Liver (tissue), 9 donors: Measurements from ENCODE around the gene FLNA. TPM values are rescaled to one million over a fixed set of nuclear protein-coding genes. Genes with fewer than 3 reads are reported as not detected.

Experiments
- DNase-seq: peaks from one replicate; pipeline ENCODE4 v3.0.0-alpha.2; 2017; ENCODE audit warnings: low spot score
- H3K27ac ChIP-seq, 2 donors: one replicate each; pipeline ENCODE4 v1.7.0; 2013; ENCODE audit warnings: inconsistent platforms in 2 of 2, low read length in 2 of 2, control low read depth in 1 of 2, low read depth in 1 of 2, mild to moderate bottlenecking in 1 of 2
- H3K27me3 ChIP-seq, 4 donors: one replicate each; pipeline versions ENCODE4 v1.6.1 to v1.7.0; 2013; ENCODE audit warnings: low read length in 3 of 4, inconsistent platforms in 1 of 4, mild to moderate bottlenecking in 1 of 4, moderate library complexity in 1 of 4; ENCODE audit not compliant: control insufficient read depth in 4 of 4, insufficient read depth in 4 of 4
- H3K36me3 ChIP-seq, 4 donors: one replicate each; pipeline versions ENCODE4 v1.6.1 to v1.7.0; 2013; ENCODE audit warnings: low read length in 3 of 4, mild to moderate bottlenecking in 3 of 4, low read depth in 1 of 4, moderate library complexity in 1 of 4; ENCODE audit not compliant: control insufficient read depth in 4 of 4, insufficient read depth in 3 of 4
- H3K4me1 ChIP-seq, 4 donors: one replicate each; pipeline versions ENCODE4 v1.6.1 to v1.7.0; 2013; ENCODE audit warnings: low read length in 3 of 4, mild to moderate bottlenecking in 3 of 4, moderate library complexity in 1 of 4; ENCODE audit not compliant: control insufficient read depth in 4 of 4, insufficient read depth in 4 of 4
- H3K4me3 ChIP-seq, 3 donors: one replicate each; pipeline versions ENCODE4 v1.6.1 to v1.7.0; 2013; ENCODE audit warnings: low read length in 3 of 3, control low read depth in 1 of 3, low read depth in 1 of 3, mild to moderate bottlenecking in 1 of 3
- H3K9ac ChIP-seq, 2 donors: one replicate each; pipeline ENCODE4 v1.7.0; 2013; ENCODE audit warnings: low read length in 2 of 2, mild to moderate bottlenecking in 2 of 2, moderate library complexity in 2 of 2, control low read depth in 1 of 2, low read depth in 1 of 2
- H3K9me3 ChIP-seq, 4 donors: one replicate each; pipeline versions ENCODE4 v1.6.1 to v1.7.0; 2013; ENCODE audit warnings: low read length in 3 of 4; ENCODE audit not compliant: control insufficient read depth in 4 of 4
- FOXA1 ChIP-seq: IDR thresholded peaks from 2 replicates; pipeline ENCODE4 v1.6.1; 2016; ENCODE audit warnings: antibody characterized with exemption
- FOXA2 ChIP-seq: IDR thresholded peaks from 2 replicates; pipeline ENCODE4 v1.6.1; 2016; ENCODE audit warnings: antibody characterized with exemption
- GABPA ChIP-seq, 2 donors: IDR thresholded peaks in 1 of 2; conservative IDR thresholded peaks in 1 of 2; 2 replicates each; pipeline ENCODE4 v1.6.1; 2016; ENCODE audit warnings: antibody characterized with exemption in 2 of 2, mild to moderate bottlenecking in 1 of 2, moderate library complexity in 1 of 2
- HNF4A ChIP-seq, 2 donors: conservative IDR thresholded peaks; 2 replicates each; pipeline ENCODE4 v1.6.1; 2016; ENCODE audit warnings: antibody characterized with exemption in 2 of 2, mild to moderate bottlenecking in 2 of 2
- HNF4G ChIP-seq: IDR thresholded peaks from 2 replicates; pipeline ENCODE4 v1.6.1; 2016; ENCODE audit warnings: antibody characterized with exemption
- JUND ChIP-seq, 2 donors: IDR thresholded peaks; 2 replicates each; pipeline ENCODE4 v1.6.1; 2016; ENCODE audit warnings: antibody characterized with exemption in 2 of 2
- NR2F2 ChIP-seq: IDR thresholded peaks from 2 replicates; pipeline ENCODE4 v1.6.1; 2016; ENCODE audit warnings: antibody characterized with exemption
- RAD21 ChIP-seq, 2 donors: IDR thresholded peaks; 2 replicates each; pipeline ENCODE4 v1.6.1; 2016; ENCODE audit warnings: antibody characterized with exemption in 2 of 2, mild to moderate bottlenecking in 2 of 2
- REST ChIP-seq: IDR thresholded peaks from 2 replicates; pipeline ENCODE4 v1.6.1; 2016; ENCODE audit warnings: antibody characterized with exemption, mild to moderate bottlenecking
- SP1 ChIP-seq: IDR thresholded peaks from 2 replicates; pipeline ENCODE4 v1.6.1; 2018; ENCODE audit warnings: antibody characterized with exemption, mild to moderate bottlenecking
- TAF1 ChIP-seq: conservative IDR thresholded peaks from 2 replicates; pipeline ENCODE4 v1.6.1; 2016; ENCODE audit warnings: antibody characterized with exemption, mild to moderate bottlenecking
- YY1 ChIP-seq: IDR thresholded peaks from 2 replicates; pipeline ENCODE4 v1.6.1; 2016; ENCODE audit warnings: antibody characterized with exemption, mild to moderate bottlenecking
- ZBTB33 ChIP-seq: IDR thresholded peaks from 2 replicates; pipeline ENCODE4 v1.6.1; 2016; ENCODE audit warnings: antibody characterized with exemption
- WGBS: extraction: QIAGEN DNeasy Blood & Tissue Kit; methylation state at CpG from one replicate; pipeline ENCODE4 v1.1.7; 2013; 5-methylcytosine and 5-hydroxymethylcytosine counted together
- polyA plus RNA-seq, 2 donors: library from polyadenylated mRNA; stranded (reverse) in 1 of 2; unstranded in 1 of 2; fragments of 200-250 nt in 1 of 2; fragments of >200 nt in 1 of 2; fragmentation: Nextera tagmentation in 1 of 2; extraction: Ambion mirVana in 1 of 2; gene quantifications; one replicate each; pipeline versions ENCODE4 v1.2.1 to v1.2.3, GENCODE V29; 2013 to 2015
- total RNA-seq, 2 donors: library from RNA; depleted of rRNA; stranded (reverse); fragments of >200 nt; gene quantifications; one replicate each; pipeline ENCODE4 v1.2.3, GENCODE V29; 2014
- TF ChIP-seq, protein P1 (sequence below): fragments of 150-350 bp; IDR thresholded peaks from 2 replicates; pipeline ENCODE4 v1.5.1; 2017; ENCODE audit warnings: improper control_type of control experiment, low read depth, low read length; ENCODE audit not compliant: missing input control
- TF ChIP-seq, protein P2 (sequence below): IDR thresholded peaks from 2 replicates; pipeline ENCODE4 v1.6.1; 2016; ENCODE audit warnings: antibody characterized with exemption
- TF ChIP-seq, protein P3 (sequence below): IDR thresholded peaks from 2 replicates; pipeline ENCODE4 v1.6.1; 2016; ENCODE audit warnings: antibody characterized with exemption
- donor health status: healthy.
- donor health status: healthy.
- donor health status: healthy.
- donor health status: healthy.
- donor health status: healthy.

Gene FLNA
- total and polyA plus RNA-seq, 4 donors: 23.4 to 152 (median 118) TPM

DNA sequence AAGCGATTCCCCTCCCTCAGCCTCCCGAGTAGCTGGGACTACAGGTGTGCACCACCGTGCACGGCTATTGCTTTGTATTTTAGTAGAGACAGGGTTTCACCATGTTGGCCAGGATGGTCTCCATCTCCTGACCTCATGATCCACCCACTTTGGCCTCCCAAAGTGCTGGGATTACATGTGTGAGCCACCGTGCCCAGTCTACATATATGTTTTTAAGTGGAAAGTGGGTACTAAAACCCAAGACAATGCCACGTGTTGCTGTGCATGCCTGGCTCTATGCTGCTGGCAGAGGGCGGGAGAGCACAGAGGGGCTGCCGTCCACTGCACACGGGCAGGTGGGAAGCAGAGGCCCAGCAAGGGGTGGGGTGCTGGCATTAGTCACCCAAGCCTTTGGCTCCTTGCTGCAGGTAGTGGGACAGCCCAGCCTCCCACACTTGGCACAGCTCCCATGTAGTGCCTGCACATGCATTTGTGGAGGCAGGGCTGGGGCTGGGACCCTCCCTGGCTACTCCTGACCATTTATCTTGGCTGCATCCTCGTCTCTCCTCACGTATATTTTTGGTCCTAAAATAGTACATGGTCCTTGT is 8.1 kb upstream of the FLNA start:
- peaks cover 3 to 11% (median 7%) of the 10 kb centered on the region in 4 donors for H3K4me1 ChIP-seq
- H3K4me3 ChIP-seq: no peak overlapping the region
- no peak overlapping the region for H3K9ac ChIP-seq
- no peaks in the 10 kb centered on the region for H3K9me3 ChIP-seq
- TF ChIP-seq REST (no peak), JUND (IDR thresholded peaks at IDR 0.05) (no peak), GABPA (IDR thresholded peaks at IDR 0.05 in 1 of 2, conservative IDR thresholded peaks at IDR 0.05 in 1 of 2) (no peak), FOXA2 (no peak), HNF4A (conservative IDR thresholded peaks at IDR 0.05) (no peak), HNF4G (no peak), YY1 (no peak), TAF1 (no peak)
- TF ChIP-seq, protein P1, sequence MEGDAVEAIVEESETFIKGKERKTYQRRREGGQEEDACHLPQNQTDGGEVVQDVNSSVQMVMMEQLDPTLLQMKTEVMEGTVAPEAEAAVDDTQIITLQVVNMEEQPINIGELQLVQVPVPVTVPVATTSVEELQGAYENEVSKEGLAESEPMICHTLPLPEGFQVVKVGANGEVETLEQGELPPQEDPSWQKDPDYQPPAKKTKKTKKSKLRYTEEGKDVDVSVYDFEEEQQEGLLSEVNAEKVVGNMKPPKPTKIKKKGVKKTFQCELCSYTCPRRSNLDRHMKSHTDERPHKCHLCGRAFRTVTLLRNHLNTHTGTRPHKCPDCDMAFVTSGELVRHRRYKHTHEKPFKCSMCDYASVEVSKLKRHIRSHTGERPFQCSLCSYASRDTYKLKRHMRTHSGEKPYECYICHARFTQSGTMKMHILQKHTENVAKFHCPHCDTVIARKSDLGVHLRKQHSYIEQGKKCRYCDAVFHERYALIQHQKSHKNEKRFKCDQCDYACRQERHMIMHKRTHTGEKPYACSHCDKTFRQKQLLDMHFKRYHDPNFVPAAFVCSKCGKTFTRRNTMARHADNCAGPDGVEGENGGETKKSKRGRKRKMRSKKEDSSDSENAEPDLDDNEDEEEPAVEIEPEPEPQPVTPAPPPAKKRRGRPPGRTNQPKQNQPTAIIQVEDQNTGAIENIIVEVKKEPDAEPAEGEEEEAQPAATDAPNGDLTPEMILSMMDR: no peak
- TF ChIP-seq, protein P2, sequence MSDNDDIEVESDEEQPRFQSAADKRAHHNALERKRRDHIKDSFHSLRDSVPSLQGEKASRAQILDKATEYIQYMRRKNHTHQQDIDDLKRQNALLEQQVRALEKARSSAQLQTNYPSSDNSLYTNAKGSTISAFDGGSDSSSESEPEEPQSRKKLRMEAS: no peak
- TF ChIP-seq, protein P3, sequence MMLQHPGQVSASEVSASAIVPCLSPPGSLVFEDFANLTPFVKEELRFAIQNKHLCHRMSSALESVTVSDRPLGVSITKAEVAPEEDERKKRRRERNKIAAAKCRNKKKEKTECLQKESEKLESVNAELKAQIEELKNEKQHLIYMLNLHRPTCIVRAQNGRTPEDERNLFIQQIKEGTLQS: no peak
- 85% methylated on average over 11 of the region's 11 CpGs for WGBS
- no peak for DNase-seq
- H3K36me3 ChIP-seq: no peaks in the 10 kb centered on the region
- no peak overlapping the region for H3K27ac ChIP-seq
- no peaks in the 10 kb centered on the region for H3K27me3 ChIP-seq

GRCh38 chrX:154381271-154381670 is 6.8 kb upstream of the FLNA start:
- H3K9ac ChIP-seq: no peak overlapping the region
- no peaks in the 10 kb centered on the region for H3K27me3 ChIP-seq
- H3K9me3 ChIP-seq: no peaks in the 10 kb centered on the region
- no peak overlapping the region for H3K4me3 ChIP-seq
- no peaks in the 10 kb centered on the region for H3K36me3 ChIP-seq
- WGBS: 82% methylated on average over 6 of the region's 6 CpGs
- TF ChIP-seq RAD21 (IDR thresholded peaks at IDR 0.05) (no peak), FOXA1 (no peak), NR2F2 (no peak), HNF4G (no peak), ZBTB33 (no peak), REST (no peak), HNF4A (conservative IDR thresholded peaks at IDR 0.05) (no peak), SP1 (no peak), GABPA (IDR thresholded peaks at IDR 0.05 in 1 of 2, conservative IDR thresholded peaks at IDR 0.05 in 1 of 2) (no peak)
- TF ChIP-seq, protein P2: no peak
- TF ChIP-seq, protein P3: no peak
- TF ChIP-seq, protein P1: no peak
- no peak overlapping the region for H3K27ac ChIP-seq
- DNase-seq: no peak
- H3K4me1 ChIP-seq: peaks cover 3 to 11% (median 7%) of the 10 kb centered on the region in 4 donors
